Body of pancreas (tissue), 4 donors: ENCODE results near the gene BIRC6.

Experiments used
- CTCF ChIP-seq, 7 experiments: fragments of 450-650 bp in 4 of 7; fragments of 200-600 bp in 3 of 7; sonication (generic) in 3 of 7; IDR thresholded peaks; one replicate each; pipeline ENCODE4 v1.5.1; 2016 to 2019; ENCODE audit warnings: antibody characterized with exemption in 7 of 7
- POLR2A ChIP-seq, 3 donors: fragments of 450-650 bp; IDR thresholded peaks; one replicate each; pipeline ENCODE4 v1.6.1; 2016; ENCODE audit warnings: antibody characterized with exemption in 3 of 3, mild to moderate bottlenecking in 2 of 3

GRCh38 chr2:32446369-32446768, 89.5 kb downstream of the BIRC6 start:
- TF ChIP-seq CTCF (IDR thresholded peaks at IDR 0.05): no peak
- TF ChIP-seq POLR2A (IDR thresholded peaks at IDR 0.05): no peak
